ENCODE data around the gene ADAP1.
A peak's percentile ranks its signal among the peaks of the same experiment; 100 is the strongest.

ADAP1 gene

DNA sequence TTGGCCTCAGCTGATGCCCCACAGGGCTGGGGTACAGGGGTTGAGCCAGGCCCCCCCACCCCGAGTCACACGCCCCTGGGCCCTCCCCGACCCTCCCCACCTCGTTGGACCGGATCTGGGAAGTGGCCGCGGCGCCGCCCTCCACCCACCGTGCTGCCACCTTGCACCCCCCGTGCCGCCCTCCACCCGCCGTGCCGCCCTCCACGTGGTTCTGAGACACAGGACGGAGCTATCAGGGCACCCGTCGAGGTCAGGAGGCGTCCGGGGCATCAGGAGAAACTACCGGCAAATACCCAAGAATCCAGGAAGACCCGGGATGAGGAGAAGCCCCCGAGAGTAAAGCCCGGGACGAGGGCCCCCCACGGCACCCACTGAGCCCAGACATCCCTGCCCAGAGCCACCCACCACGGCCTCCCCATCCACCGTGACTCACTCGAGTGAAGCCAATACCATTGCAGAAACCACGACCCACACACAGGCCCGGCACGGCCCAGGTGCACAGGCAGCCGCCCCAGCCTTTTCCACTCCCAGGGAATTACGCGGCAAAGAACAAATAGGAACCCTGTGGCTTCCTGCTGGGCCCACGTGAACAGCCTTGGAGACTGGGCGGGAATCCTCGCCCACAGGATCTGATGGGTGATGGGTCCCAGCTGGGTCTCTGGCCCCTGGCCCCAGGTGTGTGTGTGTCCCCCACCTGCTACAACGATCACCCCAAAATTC, 34.0 kb downstream of the ADAP1 start:
- H3K4me3 Mint-ChIP-seq, result peak overlapping the region; percentile 76
- peak overlapping the region; percentile 90 for H3K27ac Mint-ChIP-seq
- no peaks in the 10 kb centered on the region for H3K9me3 Mint-ChIP-seq (ENCODE audit: low read depth)
- no peaks in the 10 kb centered on the region for H3K27me3 Mint-ChIP-seq
- H3K36me3 Mint-ChIP-seq, result no peaks in the 10 kb centered on the region
- H3K4me1 Mint-ChIP-seq (ENCODE audit: low read depth), result peaks cover 33% of the 10 kb centered on the region

DNA sequence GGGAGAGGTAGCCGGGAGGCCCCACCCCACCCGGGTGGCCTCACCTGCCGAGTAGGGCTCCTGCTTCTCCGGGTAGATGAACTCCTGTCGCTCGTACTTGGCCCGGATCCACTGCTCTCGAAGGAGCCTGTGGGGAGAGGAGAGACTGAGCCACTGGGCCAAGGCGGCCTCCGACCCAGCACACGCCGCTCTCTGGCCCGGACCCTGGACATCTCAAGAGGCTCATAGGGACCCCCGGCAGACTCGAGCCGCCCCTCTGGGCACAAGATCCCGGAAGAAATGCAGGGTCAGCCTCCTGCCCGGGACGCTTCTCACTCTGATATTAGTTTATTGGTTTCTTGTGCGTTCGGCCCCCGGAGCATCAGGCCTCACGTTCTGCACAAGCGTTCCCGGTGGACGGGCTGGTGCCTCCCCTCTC, 34.5 kb downstream of the ADAP1 start:
- H3K36me3 Mint-ChIP-seq, result no peaks in the 10 kb centered on the region
- H3K27ac Mint-ChIP-seq, result no peak overlapping the region
- H3K27me3 Mint-ChIP-seq, result no peaks in the 10 kb centered on the region
- H3K4me1 Mint-ChIP-seq (ENCODE audit: low read depth), result peaks cover 31% of the 10 kb centered on the region
- H3K4me3 Mint-ChIP-seq, result no peak overlapping the region
- no peaks in the 10 kb centered on the region for H3K9me3 Mint-ChIP-seq (ENCODE audit: low read depth)

DNA sequence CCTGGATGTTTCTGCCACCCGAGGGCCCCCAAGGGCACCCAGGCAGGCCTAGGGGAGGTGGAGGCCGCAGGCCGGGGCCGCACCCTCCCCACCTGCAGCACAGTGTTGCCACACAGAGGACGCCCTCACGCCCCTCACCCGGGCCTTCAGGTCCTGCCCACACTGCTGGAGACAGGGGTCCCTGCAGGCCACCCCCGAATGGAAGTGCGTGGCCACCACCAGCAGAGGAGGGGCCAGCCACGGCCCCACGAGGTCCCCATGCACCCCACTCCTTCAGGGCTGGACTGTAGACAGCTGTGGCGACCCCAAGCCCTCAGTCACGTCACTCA, 35.4 kb downstream of the ADAP1 start:
- H3K27ac Mint-ChIP-seq, result no peak overlapping the region
- no peak overlapping the region for H3K4me3 Mint-ChIP-seq
- H3K36me3 Mint-ChIP-seq, result no peaks in the 10 kb centered on the region
- no peaks in the 10 kb centered on the region for H3K27me3 Mint-ChIP-seq
- peaks cover 25% of the 10 kb centered on the region for H3K4me1 Mint-ChIP-seq (ENCODE audit: low read depth)
- no peaks in the 10 kb centered on the region for H3K9me3 Mint-ChIP-seq (ENCODE audit: low read depth)

DNA sequence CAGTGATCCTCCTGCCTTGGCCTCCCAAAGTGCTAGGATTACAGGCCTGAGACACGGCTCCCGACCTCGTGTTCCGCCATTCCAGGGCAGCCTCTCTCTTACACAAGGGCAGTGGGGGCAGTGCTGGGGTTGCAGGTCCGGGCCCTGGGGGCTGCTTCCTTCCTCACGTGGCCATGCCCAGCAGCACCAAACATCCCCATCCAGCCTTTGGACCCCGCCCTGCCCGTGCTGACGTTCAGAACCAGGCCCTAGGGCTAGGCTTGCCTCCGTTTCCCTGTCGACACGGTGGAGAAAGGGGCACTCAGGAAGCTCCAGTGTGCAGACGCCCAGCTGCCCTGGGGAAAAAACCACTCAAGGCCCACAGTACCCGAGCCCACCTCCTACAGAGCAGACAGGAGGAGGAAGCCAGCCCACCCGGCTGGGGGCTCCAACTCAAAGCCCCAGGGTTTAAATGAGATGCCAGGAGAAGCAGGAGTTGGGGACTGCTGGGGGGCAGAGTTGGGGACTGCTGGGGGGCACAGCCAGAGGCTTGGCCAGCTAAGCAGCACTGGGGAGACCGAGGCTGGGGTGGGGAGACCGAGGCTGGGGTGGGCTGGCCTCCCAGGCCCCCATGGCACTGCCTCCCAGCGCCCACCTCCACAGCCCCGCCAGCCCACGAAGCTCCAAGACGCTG, 35.9 kb downstream of the ADAP1 start:
- Mint-ChIP-seq H3K27me3 (no peaks in the 10 kb centered on the region), H3K4me3 (no peak overlapping the region), H3K9me3 (ENCODE audit: low read depth) (no peaks in the 10 kb centered on the region), H3K4me1 (ENCODE audit: low read depth) (peaks cover 25% of the 10 kb centered on the region), H3K36me3 (no peaks in the 10 kb centered on the region), H3K27ac (no peak overlapping the region)

DNA sequence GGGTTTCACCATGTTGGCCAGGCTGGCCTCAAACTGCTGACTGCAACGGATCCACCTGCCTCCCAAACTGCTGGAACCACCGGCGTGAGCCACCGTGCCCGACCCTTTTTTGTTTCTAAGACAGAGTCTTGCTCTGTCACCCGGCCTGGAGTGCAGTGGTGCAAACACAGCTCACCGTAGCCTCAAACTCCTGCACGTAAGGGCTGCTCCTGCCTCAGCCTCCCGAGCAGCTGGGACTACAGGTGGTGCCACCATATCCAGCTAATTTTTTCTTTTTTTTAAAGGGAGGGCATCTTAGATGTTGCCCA, 36.4 kb downstream of the ADAP1 start:
- Mint-ChIP-seq H3K4me3 (no peak overlapping the region), H3K9me3 (ENCODE audit: low read depth) (no peaks in the 10 kb centered on the region), H3K27me3 (no peaks in the 10 kb centered on the region), H3K4me1 (ENCODE audit: low read depth) (peaks cover 22% of the 10 kb centered on the region), H3K27ac (peak overlapping the region; percentile 22), H3K36me3 (no peaks in the 10 kb centered on the region)

DNA sequence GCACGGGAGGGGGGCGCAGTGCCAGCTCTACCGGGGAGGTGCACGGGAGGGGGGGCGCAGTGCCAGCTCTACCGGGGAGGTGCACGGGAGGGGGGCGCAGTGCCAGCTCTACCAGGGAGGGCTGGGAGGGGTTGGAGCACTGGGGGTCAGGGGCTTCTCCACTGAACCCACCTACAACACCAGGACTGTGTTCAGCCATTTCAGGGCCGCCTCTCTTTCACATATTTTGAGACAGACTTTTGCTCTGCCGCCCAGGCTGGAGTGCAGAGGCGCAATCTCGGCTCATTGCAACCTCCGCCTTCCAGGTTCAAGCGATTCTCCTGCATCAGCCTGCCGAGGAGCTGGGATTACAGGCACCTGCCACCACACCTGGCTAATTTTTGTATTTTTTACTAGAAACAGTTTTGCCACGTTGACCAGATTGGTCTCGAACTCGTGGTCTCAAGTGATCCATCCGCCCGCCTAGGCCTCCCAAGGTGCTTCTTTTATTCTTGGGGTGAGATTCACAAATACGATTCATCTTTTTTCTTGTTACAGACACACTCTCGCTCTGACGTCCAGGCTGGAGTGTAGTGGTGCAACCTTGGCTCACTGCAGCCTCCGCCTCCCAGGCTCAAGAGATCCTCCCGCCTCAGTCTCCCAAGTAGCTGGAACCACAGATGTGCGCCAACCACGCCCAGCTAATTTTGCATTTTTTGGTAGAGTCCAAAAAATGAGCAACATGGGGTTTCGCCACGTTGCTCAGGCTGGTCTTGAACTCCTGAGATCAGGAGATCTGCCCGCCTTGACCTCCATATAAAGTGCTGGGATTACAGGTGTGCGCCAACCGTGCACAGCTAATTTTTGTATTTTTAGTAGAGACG, 37.0 kb downstream of the ADAP1 start:
- Mint-ChIP-seq H3K4me3 (no peak overlapping the region), H3K9me3 (ENCODE audit: low read depth) (no peaks in the 10 kb centered on the region), H3K4me1 (ENCODE audit: low read depth) (peaks cover 22% of the 10 kb centered on the region), H3K27ac (peak overlapping the region; percentile 22), H3K27me3 (no peaks in the 10 kb centered on the region), H3K36me3 (no peaks in the 10 kb centered on the region)

DNA sequence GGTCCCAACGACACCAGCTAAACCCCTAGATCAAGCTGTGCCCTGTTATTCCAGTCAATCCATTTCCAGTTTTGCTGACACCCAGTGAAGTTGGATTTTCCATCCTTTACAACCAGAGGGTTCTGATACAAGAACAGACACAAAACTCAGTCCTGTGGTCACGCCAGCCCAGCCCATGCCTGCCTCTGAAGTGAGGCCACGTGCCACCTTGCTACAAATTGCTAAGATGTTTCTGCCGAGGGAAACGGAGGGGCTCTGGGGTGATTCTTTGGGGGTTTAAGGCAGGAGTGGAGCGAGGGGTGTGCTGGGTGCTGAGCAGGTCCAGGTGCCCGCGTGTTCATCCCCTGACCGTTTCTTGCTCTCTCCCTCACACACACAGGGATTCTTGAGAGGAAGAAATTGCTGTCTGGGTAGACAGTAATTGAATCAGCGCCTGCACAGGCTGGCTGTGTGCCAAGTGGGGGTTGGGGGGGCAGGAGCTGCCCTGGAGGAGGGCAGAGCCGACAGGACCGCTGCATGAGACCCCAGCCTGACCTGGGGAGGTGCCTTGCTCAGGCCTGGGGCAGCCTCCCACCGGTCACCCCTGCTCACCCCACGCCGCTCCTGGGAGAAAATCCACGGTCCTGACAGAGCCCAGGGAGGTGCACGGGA, 38.1 kb downstream of the ADAP1 start:
- H3K27ac Mint-ChIP-seq, result no peak overlapping the region
- no peaks in the 10 kb centered on the region for H3K27me3 Mint-ChIP-seq
- no peak overlapping the region for H3K4me3 Mint-ChIP-seq
- no peaks in the 10 kb centered on the region for H3K36me3 Mint-ChIP-seq
- no peaks in the 10 kb centered on the region for H3K9me3 Mint-ChIP-seq (ENCODE audit: low read depth)
- H3K4me1 Mint-ChIP-seq (ENCODE audit: low read depth), result peaks cover 18% of the 10 kb centered on the region

DNA sequence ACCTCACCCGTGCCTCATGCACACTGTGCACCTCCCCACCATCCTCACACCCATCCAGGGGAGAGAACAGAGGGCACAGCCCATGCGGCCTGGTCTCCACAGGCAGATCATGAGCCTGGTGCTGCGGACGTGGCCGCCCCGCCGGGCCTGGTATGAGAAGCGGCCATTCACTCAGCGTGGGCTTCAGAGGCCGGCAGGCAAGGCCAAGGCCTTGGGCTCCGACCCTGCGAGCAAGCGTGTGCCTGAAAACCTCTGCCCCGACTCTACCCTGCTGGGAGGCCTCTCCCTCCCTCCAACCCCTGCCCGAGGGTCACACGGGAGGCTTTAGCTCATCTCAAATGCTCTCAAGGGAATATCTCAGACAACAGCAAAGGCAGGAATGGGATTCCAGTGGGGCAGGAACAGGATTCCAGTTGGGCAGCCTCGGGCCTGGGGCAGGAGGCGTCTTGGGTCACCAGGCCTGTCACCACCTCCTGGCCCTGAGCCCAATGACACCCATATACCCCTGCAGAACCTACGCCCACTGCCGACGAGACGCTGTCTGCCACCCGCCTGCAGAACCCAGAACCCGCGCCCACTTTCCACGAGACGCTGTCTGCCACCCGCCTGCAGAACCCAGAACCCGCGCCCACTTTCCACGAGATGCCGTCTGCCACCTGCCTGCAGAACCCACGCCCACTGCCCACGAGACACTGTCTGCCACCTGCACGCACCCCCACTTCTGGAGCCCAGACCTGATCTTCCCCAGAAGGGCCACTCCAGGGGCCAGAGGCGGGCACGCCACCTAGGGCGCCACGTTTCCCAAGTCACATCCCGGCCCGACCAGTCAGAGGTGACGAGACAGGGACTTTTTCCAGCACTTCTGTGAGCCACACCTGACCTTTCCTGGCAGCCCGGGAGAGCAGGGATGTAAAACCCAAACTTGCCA, 38.9 kb downstream of the ADAP1 start:
- H3K36me3 Mint-ChIP-seq, result no peaks in the 10 kb centered on the region
- peaks cover 10% of the 10 kb centered on the region for H3K4me1 Mint-ChIP-seq (ENCODE audit: low read depth)
- H3K27ac Mint-ChIP-seq, result peak overlapping the region; percentile 54
- H3K4me3 Mint-ChIP-seq, result no peak overlapping the region
- H3K27me3 Mint-ChIP-seq, result no peaks in the 10 kb centered on the region
- H3K9me3 Mint-ChIP-seq (ENCODE audit: low read depth), result no peaks in the 10 kb centered on the region

DNA sequence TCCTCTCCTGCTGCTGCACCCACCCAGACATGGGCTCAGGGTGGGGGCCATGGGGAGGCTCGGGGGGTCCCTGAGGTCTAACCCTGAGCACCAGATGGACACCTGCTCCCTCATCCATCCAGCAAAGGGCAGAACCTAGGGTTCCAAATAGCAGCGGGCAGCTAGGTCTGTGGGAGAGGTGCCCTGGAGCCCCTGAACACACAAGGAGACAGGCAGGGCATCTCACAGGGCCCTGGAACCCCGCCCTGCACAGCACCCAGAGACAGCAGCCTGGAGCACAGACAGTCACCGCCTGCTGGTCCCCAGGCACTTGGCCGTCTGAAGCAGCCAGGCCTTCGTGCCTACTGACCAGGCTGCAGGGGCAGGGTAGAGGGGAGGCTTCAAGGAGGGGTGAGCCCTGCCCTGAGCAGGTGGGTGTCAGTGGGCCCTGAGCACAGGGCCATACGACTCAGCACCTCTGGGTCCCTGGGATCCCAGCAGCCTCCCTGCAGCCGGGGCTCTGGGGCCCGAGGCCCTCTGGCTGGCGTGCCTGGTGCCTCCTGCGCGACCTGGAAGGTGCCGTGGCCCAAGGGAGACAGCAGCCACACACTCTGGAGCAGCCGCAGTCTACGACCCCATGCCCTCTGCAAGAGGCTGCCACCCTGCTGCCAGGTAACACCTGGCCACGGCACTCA, 39.8 kb downstream of the ADAP1 start:
- Mint-ChIP-seq H3K27me3 (no peaks in the 10 kb centered on the region), H3K4me1 (ENCODE audit: low read depth) (peaks cover 13% of the 10 kb centered on the region), H3K9me3 (ENCODE audit: low read depth) (no peaks in the 10 kb centered on the region), H3K27ac (no peak overlapping the region), H3K36me3 (no peaks in the 10 kb centered on the region), H3K4me3 (no peak overlapping the region)

DNA sequence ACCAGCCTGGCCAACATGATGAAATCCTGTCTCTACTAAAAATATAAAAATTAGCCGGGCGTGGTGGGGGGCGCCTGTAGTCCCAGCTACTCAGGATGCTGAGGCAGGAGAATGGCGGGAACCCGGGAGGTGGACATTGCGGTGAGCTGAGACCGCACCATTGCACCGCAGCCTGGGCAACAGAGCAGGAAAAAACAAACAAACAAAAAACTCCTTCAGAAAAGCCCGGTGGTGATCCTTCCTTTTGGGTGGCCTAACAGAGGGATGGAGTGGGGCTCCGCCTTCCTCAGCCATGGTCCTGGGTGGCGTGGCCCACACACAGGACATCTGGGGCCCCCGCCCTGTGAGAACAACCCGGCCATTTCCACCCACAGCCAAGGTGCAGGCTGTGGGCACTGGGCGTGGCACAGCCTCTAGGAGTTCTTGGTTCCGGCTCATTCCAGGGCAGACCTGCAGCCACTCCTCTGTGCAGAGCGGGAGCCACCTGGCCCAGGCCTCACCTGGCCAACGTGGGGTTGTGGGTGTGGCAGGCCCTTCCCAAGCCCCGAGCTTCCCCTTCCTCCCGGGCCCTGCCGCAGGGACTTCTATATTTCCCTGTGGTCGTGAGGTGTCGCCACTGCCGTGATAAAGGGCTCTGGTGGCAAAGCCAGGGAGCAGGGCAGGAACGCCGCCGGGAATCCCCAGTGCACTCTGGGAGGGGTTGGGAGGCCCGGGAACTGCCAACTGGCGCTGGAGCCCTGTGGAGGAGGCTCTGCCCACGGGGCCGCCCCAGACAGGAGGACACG, 40.6 kb downstream of the ADAP1 start:
- Mint-ChIP-seq H3K27ac (no peak overlapping the region), H3K27me3 (no peaks in the 10 kb centered on the region), H3K4me3 (no peak overlapping the region), H3K4me1 (ENCODE audit: low read depth) (peaks cover 10% of the 10 kb centered on the region), H3K36me3 (no peaks in the 10 kb centered on the region), H3K9me3 (ENCODE audit: low read depth) (no peaks in the 10 kb centered on the region)

DNA sequence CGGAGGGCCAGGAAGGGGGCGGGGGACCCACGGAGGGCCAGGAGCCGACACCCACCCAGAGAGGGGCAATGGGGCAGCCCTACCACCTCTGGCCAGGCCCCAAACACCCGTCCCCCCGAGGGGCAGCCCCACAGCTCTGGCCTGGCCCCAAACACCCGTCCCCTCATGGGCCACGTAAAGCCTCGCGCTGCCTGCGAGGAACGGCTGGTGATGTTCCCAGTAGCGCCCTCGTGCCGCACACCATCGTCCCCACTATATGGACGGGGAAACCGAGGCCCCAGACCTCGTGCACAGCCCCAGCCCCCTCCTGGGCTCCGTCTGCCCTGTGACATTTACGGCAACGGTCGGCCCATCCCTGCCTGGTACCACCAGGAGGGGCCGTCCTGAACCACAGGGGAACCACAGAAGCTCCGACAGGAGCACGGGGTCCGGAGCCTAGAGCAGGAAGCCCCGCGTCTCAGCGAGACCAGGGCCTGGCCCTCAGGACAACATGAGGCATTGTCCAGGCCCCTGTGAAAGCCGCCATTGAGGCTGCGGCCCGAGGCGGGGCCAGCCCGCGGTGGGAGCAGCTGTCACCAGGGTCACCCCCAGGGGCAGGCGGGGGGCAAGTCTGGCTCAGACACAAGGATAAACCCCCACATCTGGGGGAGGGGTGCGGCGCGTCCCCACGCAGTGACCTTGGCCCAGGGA, 42.5 kb downstream of the ADAP1 start:
- Mint-ChIP-seq H3K9me3 (ENCODE audit: low read depth) (no peaks in the 10 kb centered on the region), H3K4me1 (ENCODE audit: low read depth) (peaks cover 10% of the 10 kb centered on the region), H3K36me3 (no peaks in the 10 kb centered on the region), H3K4me3 (no peak overlapping the region), H3K27me3 (no peaks in the 10 kb centered on the region), H3K27ac (no peak overlapping the region)

DNA sequence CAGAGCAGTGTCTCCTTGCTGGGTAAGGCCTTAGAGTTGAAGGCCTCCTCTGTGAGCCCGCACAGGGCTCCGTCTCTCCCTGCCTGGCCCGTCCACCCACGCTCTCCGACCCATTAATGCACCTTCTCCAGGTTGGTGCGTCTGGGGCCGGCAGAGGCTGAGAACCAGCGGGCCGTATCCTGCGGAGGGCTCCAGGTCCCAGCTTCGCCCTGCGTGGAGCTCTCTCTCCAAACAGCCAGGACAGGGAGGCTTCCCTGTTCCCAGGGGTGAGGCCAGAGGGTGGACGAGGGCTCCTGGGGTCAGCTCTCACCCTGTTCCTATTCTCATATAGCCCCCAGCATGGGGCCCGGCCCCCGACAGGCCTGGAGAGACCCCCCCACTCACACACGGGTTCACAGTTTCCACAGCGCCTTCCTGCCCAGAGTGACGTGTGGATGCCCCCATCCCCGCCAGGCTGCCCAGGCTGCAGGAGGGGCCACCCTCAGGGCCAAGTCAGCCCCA, 43.5 kb downstream of the ADAP1 start:
- H3K36me3 Mint-ChIP-seq, result no peaks in the 10 kb centered on the region
- H3K27me3 Mint-ChIP-seq, result no peaks in the 10 kb centered on the region
- H3K9me3 Mint-ChIP-seq (ENCODE audit: low read depth), result no peaks in the 10 kb centered on the region
- H3K4me1 Mint-ChIP-seq (ENCODE audit: low read depth), result peaks cover 10% of the 10 kb centered on the region
- no peak overlapping the region for H3K4me3 Mint-ChIP-seq
- no peak overlapping the region for H3K27ac Mint-ChIP-seq

DNA sequence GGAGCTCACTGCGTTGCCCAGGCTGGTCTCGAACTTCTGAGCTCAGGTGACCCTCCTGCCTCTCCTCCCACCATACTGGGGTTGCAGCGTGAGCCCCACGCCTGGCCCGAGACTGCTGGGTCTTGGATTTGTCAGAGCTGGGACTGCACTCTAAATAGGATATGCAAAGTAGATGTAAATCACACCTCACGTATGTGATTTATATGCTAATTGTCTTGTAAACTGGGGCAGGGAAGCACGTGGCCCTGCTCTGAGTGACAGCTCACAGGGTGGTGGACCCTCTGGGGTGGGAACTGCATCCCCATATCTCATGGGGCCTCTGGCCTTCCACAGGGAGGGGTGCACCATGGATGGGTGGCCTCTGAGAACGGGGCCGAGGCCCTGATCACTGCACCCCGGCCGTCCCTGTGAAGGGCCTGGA, 44.0 kb downstream of the ADAP1 start:
- Mint-ChIP-seq H3K4me1 (ENCODE audit: low read depth) (peaks cover 8% of the 10 kb centered on the region), H3K27ac (peak overlapping the region; percentile 77), H3K9me3 (ENCODE audit: low read depth) (no peaks in the 10 kb centered on the region), H3K4me3 (peak overlapping the region; percentile 78), H3K27me3 (no peaks in the 10 kb centered on the region), H3K36me3 (no peaks in the 10 kb centered on the region)
